HL-60/S4 treated with phorbol 12-myristate 13-acetate at 8.2 ng/mL for 4 days and 3 days (cell line): Measurements from ENCODE around the gene VAV1.
"Not testable (repeated sequence)": the region's sequence is repeated elsewhere in the genome, so short reads cannot be mapped to it uniquely, and the experiment has no call there.

Experiments used
- in situ Hi-C: fragments of 300-500 bp; cut with MboI; formaldehyde crosslinking; loops from 2 replicates; pipeline ENCODE4 v1.15.0; 2022; ENCODE audit warnings: low sequenced_read_pairs

VAV1 gene

DNA sequence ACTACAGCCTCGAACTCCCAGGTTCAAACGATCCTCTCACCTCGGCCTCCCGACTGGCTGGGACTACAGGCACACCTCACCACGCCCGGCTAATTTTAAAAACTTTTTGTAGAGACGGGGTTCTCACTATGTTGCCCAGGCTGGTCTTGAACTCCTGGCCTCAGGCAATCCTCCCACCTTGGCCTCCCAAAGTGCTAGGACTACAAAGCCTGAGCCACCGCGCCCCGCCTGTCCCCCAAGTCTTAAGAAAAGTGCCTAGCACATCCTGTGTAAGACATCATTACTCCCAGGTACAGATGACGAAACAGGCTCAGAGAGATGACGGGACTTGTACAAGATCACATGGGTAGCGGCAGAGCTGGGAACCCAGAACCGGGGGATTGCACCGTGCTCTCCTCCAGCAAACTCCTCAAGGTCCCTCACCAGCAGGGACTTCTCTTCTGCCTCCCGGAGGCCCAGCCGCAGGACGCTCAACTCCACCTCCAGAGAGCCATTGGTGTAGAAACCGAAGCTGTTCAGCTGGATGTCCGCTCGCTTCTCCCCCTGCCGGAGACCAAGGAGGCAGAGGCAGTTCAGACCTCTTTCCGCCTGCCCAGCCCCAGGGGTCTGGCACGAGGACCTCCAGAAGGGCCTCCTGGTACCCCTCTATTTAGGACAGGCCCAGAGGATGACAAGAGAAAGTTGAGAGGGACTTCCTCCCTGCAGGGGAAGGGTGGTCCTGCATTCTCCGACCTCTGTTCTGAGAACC, 36.2 kb upstream of the VAV1 start:
- in situ Hi-C loops, result loop anchor here (10.0 kb wide), 1 partner anchor 128 kb away; no protein-coding TSS in a partner anchor

DNA sequence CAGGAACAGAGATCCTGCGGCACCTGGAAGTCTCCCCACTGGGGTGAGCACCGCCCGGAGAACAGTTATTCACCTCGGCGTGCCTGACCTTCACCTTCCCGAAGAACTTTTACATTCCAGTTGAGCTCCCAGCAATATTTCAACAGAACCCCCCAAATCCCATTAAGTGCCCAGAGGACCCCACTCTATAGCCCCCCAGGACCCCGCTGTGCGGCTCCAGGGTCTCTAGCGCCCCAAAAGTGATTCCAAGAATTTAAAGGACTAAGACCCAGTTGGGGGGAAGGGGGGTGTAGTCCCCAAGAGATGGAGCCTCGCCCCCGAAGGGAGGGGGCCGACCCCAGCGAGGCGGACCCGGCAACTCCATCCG, 35.6 kb upstream of the VAV1 start:
- in situ Hi-C loops, result loop anchor here (10.0 kb wide), 1 partner anchor 128 kb away; no protein-coding TSS in a partner anchor

DNA sequence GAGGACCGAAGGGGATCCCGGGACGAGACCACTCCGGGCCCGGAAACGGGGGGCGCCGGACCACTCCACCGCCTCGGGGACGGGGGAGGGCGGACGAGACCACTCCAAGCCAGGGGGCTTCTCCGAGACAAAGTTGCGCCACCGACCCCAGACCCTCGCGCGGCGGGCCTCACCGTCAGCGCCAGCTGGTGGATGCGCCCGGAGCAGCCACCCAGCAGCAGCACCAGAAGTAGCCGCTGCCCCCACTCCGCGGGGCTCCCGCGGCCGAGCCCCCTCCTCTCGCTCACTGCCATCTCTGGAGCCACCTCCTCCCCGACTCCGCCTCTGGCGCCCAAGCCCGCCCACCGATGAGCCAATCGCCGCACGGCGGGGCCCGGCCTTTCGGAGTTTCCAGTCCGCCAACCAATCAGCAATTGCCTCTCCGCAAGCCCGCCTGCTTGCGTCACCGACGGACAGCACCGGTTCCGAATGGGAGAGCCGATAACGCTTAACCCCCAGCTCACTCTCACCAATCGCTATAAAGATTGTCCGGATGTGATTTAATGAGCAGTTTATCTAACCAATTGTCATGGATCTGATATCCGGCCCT, 35.1 kb upstream of the VAV1 start, which contains the start of gene GPR108:
Gene GPR108, minus strand, starts transcription at position 297 of the 589 bp plus-strand sequence. Its CDS starts 4 bp downstream, at position 293.
- in situ Hi-C loops, result loop anchor here (10.0 kb wide), 1 partner anchor 127 kb away; no protein-coding TSS in a partner anchor

DNA sequence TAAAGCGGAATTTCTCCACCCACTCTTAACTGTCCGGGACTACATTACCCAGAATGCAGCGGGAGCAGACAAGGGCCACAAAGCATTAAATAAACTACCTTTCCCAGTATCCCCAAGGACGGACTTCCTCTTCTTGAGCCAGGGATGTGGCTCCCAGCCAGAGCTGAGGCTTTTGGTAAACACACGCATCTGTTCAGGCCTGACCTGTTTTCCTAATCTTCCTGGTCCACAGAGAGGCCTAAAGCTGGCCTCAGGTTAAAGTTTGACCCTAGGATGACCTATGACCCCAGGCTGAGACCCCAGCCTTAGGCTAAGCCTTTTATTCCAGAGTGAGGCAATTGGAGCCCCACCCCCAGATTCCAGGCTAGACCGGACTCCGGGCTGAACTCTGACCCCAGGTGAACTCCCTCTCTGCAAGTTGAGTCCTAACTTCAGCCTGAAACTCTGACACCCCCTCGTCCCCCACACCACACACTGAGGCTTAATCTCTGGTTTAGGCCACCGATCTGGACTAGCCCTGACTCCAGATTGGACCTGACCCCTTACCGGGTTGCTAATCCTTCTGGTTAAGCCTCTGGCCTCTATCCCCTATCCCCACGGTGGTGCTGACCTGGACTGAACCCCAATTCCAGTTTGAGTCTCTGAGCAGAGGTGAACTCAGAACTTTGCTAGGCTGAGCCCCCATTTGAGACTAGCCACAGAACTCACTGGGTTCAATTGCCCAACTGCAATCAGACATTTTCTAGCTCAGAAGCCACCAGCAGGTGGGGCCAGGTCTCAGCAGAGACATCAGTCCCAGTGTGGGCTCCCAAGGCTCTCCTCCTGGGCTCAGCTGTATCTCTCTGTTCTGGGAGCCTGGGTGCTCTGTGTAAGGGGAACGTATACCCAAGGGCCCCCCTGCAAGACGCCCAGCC, 34.4 kb upstream of the VAV1 start:
- in situ Hi-C loops, result loop anchor here (10.0 kb wide), 1 partner anchor 127 kb away; no protein-coding TSS in a partner anchor

DNA sequence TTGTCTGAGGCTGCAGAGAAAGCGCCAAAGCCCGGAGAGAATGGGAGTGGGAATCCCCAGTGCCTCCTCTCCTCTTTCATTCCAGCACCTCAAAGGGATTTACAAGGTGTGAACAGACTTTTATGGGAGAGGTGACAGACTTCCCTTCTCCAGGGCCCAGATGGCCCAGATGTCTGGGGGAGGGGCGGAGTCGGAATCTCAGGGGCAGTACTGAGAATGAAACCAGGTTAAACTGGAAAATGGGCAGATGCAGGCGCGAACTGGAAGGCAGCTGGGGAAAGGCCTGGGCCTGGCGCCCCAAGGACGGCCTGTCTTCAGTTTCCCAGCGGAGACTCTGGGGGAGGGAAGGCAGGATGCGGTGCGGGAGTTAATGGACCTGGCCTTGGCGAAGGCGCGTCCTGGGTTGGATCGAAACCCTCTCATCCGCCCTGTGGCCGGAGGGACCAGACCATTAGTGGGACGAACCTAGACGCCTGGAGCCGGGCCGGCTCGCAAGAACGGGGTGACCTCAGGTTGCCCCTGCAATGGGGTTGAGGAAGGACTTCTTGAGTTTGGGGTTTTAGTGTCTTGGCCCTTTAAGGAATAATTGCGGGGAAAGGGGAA, 33.6 kb upstream of the VAV1 start:
- in situ Hi-C loops, result loop anchor here (10.0 kb wide), 1 partner anchor 126 kb away; no protein-coding TSS in a partner anchor

DNA sequence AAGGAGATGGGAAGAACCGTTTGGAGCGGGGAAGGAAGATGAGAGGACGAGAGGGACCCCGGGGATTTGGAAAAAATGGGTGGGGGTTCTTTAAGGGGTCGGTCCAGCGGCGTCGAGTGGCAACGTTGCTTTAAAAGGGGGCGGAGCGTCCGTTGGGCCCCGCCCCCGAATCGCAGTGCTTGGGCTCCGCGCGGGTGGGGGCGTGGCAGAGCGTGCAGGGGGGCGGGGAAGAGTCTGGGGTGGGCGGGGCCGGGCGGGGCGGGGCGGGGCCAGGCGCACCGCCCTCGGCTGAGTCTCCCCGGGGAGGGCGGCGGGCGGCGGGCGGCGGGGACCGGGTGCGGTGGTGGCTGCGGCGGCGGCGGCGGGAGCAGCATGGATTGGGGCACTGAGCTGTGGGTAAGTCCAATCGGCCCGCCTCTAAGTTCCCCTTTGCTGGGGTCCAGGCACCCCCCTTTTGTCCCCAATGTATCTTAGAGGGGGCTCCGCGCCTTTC, 33.1 kb upstream of the VAV1 start, which contains the start of gene TRIP10:
Gene TRIP10, plus strand, starts transcription at position 291 of the 493 bp plus-strand sequence. Its CDS starts 82 bp downstream, at position 373.
- in situ Hi-C loops, result loop anchor here (10.0 kb wide), 1 partner anchor 125 kb away; no protein-coding TSS in a partner anchor

DNA sequence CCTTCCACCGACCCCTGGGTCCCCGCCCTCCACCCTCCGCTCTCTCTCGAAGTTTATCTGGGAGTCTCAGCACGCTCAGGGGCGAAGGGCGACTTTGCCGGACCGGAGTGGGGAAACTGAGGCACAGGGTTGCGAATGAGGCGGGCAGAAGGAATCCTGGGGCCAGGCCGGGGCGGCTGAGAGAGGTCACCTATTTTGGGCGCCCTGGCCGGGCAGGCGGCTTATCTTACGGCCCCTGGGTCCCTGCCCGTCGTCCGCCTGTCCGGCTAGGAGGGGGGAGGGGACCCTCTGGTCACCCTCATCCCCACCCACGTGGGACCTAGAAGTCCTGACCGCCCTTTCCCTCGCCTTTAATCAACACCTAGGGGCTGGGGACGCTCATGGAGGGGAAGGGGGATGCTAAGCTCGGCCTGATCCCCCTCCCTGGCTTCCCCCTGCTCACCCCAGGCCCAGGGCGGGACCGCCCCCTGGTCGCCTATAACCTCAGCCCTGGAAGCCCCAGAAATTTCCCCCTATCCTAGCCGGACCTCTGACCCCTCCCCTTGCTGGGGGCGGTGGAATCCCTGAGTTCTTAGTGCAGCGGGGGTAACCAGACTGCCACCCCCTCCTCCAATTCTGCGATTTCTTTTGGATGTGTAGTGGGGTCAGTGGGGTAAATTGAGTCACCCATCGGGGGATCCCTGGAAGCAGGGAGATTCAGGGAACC, 32.5 kb upstream of the VAV1 start:
- in situ Hi-C loops, result loop anchor here (10.0 kb wide), 1 partner anchor 125 kb away; no protein-coding TSS in a partner anchor

DNA sequence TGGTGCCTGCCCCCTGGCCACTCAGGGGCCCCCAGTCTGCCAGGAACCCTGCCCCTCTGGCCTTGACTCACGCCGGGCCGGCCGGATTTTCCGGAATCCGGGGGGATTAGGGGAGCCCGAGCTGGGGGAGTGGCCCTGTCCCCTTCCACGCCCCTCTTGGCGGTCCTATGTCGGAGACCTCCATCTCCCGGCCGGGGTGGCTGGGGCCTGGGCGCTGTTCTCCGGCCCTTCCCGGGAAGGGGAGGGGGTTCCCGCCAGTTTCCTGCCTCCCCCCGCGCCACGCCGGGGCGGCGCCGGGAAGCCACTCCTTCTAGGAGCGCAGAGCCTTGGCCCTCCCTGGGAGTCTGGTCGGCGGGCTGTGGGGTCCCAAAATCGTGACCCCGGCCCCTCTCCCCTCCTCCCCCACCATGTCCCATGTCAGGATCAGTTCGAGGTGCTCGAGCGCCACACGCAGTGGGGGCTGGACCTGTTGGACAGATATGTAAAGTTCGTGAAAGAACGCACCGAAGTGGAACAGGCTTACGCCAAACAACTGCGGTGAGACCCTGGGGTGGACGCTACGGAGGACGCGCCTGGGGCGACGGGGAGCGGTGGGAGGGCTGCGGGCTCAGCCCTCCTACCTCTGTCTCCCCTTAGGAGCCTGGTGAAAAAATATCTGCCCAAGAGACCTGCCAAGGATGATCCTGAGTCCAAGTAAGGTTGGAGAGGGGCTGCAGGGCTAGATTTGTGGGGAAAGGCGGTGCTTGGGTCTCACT, 31.7 kb upstream of the VAV1 start:
- in situ Hi-C loops, result no loop called here

DNA sequence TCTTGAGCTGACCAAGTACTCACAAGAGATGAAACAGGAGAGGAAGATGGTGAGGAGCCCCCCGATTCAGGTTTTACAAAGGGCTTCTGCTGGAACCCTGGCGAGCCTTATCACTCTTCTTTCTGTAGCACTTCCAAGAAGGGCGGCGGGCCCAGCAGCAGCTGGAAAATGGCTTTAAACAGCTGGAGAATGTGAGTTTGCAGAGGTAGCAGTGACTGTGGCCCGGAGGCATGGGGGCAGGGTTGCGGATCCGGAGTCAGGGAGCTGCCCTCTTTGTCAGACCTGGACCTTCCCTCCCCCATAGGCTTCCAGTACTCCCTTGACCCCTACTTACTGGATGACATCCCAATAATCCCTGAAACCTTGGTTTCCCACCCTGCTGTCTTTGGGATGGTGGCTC, 29.4 kb upstream of the VAV1 start:
- in situ Hi-C loops, result no loop called here

DNA sequence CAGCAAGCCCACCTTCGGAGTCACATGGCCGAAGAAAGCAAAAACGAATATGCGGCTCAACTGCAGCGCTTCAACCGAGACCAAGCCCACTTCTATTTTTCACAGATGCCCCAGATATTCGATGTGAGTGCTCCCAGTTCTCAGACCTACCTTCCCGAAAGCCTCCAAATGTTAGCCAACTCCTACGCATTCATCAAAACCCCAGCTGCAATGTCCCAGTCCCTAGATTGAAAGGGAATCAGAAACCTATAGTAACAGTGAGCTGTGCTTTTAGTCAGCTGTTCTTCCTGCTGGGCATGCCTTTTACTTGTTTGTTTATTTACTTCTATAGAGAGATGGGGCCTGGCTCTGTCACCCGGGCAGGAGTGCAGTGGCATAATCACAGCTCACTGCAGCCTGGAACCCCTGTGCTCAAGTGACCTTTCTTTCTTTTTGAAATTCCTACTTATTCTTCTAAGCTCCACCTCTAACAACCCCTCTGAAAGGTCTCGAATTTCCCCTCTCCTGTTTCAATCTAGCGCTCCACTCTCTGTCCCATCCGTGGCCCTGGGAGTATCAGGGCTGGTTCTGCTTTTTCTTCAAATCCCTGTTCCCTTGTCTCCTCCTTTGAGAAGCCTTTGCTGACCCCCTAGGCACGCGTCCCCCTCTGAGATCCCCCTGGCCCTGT, 28.7 kb upstream of the VAV1 start:
- in situ Hi-C loops, result no loop called here

DNA sequence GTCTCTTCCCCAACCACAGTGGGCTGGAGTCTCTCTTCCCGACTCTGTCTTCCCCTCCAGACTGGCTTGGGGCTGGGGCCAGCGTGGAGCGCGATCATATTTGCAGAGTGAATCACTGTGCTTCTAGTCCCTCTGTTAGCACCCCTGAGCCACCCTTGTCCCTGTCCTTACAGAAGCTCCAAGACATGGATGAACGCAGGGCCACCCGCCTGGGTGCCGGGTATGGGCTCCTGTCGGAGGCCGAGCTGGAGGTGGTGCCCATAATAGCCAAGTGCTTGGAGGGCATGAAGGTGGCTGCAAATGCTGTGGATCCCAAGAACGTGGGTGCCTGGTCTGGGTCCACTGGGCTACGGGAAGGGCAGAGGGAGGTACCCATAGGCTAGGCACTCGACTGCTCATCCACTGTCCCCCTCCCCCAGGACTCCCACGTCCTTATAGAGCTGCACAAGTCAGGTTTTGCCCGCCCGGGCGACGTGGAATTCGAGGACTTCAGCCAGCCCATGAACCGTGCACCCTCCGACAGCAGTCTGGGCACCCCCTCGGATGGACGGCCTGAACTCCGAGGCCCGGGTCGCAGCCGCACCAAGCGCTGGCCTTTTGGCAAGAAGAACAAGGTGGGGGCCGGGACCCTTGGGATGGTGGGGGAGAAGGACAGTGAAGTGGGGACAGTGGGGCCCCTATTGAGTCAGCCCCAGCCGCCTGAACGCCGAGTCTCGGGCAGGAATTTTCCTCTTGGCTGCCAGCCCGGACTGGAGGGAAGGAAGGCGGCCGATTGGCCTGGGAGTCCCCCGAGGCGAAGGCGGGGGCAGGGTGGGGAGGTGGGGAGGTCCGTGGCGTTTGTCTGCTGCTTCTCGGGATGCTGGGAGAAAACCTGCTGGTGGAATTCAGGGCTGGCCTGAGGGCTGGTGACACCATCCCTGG, 27.9 kb upstream of the VAV1 start:
- in situ Hi-C loops, result no loop called here

DNA sequence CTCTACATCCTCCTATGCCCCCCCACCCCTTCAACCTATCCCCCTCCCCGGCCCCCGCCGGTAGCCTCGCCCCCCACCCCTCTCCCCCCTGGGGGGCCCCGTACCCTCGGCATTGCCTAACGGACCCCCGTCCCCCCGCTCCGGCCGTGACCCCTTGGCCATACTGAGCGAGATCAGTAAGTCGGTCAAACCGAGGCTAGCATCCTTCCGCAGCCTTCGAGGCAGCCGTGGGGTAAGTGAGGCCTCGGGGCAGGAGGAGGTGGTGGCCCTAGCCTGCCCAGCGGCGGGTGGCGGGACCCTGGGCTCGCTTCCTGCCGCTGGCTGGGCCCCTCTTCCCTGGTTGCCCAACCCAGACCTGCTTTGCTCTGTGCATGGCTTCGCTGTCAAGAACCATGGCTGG, 26.5 kb upstream of the VAV1 start:
- in situ Hi-C loops, result no loop called here

DNA sequence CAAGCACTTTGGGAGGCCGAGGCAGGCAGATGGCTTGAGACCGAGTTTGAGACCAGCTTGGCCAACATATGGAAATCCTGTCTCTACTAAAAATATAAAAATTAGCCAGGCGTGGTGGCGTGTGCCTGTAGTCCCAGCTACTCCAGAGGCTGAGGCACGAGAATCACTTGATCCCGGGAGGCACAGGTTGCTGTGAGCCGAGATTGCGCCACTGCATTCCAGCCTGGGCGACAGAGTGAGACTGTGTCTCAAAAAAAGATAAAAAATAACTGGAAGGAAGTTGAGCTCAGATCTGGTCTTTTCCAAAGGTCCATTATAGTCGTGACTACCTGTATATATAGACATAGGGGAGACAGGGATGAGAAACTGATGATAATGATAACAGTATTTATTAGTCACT, 24.0 kb upstream of the VAV1 start:
- in situ Hi-C loops, result not testable (repeated sequence)

DNA sequence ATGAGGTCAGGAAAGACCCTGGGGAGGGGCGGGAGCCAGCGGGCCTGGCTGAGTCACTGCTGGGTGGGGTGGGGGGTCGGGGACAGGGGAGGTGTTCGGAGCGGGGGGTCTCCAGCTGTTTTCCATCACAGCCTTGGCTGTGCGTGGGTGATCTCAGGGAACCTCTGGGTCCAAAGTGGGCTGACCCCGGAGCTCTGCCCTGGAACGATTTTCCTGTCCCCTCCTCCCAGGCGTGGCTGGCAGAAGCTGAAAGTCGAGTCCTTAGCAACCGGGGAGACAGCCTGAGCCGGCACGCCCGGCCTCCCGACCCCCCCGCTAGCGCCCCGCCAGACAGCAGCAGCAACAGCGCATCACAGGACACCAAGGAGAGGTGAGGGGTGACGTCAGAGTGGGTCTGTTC, 22.4 kb upstream of the VAV1 start:
- in situ Hi-C loops, result no loop called here

DNA sequence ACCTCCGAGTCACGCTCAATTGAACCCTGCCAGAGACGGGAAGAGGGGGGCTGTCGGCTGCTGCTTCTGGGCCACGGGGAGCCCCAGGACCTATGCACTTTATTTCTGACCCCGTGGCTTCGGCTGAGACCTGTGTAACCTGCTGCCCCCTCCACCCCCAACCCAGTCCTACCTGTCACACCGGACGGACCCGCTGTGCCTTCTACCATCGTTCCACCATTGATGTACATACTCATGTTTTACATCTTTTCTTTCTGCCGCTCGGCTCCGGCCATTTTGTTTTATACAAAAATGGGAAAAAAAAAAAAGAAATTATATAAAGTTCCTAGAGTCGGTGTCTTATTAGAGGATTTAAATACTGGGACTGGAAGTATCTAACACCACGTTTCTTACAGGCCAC, 21.3 kb upstream of the VAV1 start:
- in situ Hi-C loops, result no loop called here

DNA sequence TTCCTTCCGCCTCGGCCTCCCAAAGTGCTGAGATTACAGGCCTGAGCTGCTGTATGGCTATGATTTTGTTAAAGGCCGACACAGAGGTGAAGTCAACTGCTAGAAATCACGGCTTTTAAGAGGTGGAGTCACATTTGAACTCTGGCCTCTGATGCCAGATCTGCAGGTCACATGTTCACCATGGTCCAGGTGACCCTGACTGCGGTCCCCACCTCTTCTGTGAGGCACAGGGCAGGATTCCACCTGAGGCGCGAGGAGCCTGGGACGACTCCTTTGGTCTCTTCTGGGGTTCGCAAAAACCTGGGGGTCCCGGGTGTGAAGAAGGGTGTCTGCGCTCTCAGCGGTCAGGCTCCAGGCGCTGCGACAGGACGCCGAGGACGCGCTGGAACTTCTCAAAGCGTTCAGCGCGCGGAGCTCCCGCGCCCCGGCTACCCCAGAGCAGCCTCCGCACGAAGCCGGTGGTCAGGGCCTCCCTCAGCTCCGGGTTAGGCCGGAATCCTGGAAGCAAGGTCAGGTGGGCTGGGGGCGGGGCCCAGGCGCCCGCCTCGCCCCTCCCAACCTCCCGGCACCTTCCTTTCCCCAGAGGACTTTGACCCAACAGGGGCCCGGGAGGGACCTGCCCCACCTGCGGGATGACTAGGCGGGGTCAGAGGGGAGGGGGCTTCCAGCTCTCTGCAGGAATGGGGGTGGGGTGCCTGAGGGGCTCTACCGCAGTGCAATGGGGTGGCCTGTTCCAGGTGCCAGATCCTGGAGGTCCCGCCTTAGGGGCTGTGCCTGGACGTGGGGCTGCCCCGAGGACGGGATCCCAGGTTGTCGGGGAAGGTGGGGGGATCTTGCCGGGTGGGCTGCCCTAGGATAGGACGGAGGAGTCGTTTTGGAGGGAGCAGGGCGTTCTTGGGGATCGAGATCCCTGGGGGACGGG, 20.0 kb upstream of the VAV1 start:
- in situ Hi-C loops, result no loop called here
